Skin of body (tissue), 2 donors: ENCODE data around the gene ZEB2. TPM values are rescaled to one million over a fixed set of nuclear protein-coding genes. Genes with fewer than 3 reads are reported as not detected.

Source experiments
- DNase-seq: peaks from one replicate; lab custom pipeline; 2025; lab: John Stamatoyannopoulos, UW
- total RNA-seq: library from RNA; depleted of rRNA; stranded (reverse); fragments of >200 nt; gene quantifications from one replicate; pipeline ENCODE4 v1.2.3, GENCODE V29; 2014

ZEB2 gene
- total RNA-seq, 1 donor from 2014 or later: 162 TPM

GRCh38 chr2:144529841-144530240 lies 9.9 kb upstream of the ZEB2 start:
- DNase-seq: no peak

DNA sequence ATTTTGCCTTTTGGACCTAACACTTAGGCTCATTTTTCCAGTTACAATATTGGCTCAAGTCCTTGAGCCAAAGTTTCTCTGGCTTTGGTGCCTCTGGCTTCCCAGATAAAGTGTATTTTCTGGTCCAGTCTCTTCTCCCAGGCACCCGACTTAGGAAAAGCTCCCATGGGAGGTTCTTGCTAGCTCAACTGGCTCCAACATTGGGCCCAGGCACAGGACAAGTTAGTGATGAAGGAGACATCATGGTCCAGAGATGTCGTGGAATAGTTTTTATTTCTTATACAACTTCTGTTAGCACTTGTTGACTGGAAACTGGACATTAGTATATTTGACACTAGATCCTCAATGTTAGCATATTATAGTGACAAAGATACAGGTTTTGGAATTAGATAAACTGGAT lies 8.2 kb upstream of the ZEB2 start:
- no peak for DNase-seq

DNA sequence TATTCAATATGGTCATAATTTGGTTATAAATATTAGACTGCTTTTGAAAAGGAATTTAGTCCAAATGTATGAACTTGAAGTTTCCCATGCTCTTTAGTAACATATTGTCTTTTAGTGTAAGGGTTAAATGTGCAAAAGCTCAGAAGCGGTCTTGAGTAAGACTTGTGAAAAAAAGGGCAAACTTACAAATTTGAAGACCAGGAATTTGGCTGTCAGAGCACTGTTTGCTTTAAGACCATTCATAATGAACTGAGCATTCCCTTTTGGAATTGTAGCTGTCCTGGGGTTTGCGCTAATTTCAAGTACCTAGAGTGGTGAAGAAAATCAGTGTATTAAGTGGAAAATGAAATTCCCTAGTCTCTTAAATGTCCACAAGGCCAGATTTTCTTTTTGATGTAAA lies 6.9 kb upstream of the ZEB2 start:
- peak; percentile 46 for DNase-seq

GRCh38 chr2:144524118-144525009 lies 4.4 kb upstream of the ZEB2 start:
- DNase-seq: peak; percentile 73

DNA sequence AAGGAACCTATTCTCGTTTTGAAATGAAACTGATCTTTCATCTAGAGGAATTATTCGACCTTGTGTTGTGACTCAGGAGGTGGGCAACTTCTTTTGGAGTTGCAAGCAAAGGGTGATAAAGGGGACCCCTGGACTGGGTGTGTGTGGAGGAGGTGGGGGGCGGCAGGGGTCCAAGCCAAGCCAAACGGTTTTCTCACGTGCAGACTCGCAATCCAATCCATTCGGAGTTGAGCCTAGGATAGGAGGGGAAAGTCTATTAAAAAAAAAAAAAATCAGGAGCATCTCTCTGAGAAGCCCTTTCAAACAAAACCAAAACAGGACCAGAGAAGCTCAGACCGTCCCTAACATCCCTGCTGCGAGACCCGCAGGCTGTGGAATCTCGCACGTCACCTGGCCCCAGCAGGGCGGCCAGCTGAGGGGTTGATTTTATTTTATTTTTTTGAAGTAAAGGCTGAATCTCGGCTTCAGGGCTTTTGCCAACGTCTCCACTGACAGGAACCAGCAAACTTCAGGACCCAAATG lies 3.7 kb upstream of the ZEB2 start:
- DNase-seq: peak; percentile 62

DNA sequence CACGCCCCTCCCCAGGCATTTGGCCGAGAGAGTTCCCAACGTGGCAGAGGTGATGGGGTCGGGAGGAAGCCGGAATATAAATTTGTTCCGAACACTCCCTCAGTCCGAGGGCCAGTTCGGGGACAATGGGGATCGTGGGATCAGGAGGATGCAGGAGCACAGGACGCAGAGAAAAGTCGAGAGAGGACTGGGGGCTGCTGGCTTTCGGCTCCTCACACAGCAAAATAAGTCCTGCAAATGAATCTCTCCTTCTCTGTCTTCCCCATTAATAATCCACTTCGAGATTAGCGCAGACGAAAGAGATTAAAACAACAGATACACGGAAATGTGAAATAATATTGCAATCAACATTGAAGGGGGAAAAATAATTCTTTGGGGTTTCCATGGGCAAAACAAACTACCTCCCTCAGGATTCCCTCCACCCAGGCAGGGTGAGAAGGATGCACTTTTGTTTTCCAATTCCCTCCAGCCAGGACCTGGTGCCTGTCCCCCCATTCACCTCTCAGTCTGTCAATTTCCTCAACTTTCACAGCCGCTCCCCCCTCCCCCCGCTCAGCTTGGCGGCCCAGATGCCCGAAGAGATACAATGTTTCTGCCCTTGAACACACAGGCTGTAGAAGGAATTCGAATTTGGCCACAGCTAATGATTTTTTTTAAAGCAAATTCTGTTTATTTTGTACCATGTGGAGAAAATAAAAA lies 3.1 kb upstream of the ZEB2 start:
- no peak for DNase-seq

DNA sequence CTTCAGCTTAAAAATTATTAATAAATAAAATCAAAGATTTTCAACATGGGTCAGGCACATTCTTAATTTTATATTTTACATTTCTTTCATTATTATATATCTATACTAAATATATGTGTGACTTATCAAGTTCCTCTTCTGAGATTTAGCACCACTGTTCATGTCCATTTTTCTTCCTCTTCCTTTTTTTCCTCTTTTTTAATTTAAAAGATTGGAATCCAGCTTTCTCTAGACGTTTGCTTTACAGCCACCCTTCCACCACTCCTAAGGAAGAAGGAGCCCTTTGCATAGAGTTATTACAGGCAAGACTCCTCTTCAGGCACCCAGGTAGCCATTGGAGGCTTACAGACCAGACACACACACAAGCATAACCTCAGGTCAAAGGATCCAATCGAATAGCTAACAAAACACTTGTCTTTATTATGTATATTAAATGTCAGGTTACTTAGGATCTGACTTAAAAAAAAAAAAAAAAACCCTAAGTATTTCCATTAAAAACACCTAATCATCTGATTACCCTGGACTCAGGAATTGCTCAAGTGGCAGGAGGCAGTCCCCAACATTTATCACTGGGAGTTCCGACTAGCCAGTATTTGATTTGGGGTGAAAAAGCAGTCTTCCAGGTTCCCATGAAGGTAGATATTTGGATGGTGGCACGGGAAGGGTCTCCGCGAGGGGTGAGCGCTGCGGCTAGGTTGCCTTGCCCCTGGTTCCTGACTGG lies 2.4 kb upstream of the ZEB2 start:
- no peak for DNase-seq

DNA sequence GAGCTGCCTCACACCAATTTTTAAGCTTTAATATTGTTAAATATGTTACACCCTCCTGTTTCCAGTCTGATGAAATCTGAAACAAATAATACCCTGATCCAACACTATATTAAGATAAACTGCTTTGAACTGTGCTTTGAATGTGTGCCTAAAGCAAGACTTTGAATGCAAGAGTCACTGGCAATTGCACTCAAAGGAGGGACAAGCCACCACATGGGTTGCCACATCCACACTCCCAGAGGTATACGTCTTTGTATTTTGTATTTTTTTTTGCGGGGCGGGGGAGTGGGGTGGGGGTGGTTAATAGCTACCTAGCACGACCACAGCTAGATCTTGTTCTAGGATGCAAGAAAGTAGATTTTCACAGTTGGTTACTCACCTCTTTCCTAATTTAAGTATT lies 1.8 kb upstream of the ZEB2 start:
- DNase-seq: no peak

GRCh38 chr2:144520756-144521487 lies 1.0 kb upstream of the ZEB2 start:
- DNase-seq: peak; percentile 95

- no peak for DNase-seq
These were observed 354 bp downstream of the ZEB2 start for GRCh38 chr2:144519597-144519933.

DNA sequence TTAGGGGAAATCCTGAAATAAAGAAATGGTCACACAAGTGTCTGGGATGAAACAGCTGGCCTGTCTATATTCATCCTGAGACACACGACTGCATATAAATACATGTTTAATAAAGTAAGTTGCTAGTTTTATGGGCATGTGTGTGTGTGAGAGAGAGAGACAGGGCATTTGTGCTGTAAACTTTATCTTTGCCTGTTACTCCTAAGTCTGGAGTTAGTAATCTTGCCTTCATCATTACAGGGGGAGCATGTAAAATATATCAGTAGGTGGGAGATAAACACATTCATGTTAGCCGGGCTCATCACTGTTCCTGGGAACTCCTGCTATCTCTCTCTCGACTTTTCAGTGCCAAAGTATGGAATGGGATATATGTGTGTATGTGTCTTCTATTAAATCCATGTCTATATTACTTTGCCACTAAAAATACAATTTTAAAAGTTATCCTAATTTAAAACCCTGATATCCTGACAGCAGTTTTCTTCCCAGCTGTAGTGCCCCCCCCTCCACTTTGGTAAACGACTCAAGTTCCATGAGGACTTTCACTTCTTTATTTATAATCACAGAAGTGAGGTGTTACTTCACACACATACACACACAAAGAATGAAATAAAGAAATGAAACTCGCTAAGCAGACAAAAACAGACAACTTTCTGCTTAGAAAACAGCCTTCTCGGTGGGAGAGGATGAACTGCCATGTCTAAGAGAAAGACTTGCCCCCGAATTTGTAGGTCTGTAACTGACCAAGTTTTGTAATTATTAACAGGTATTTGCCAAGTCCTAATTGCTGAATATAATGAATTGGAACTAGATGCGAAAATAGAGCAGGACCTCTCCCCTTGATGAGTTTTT lies 947 bp downstream of the ZEB2 start:
- DNase-seq: peak; percentile 51

- DNase-seq: peak; percentile 52
These were observed 1.8 kb downstream of the ZEB2 start for GRCh38 chr2:144517866-144518747.

- DNase-seq: peak; percentile 84
These were observed 2.7 kb downstream of the ZEB2 start for GRCh38 chr2:144516981-144517865.

DNA sequence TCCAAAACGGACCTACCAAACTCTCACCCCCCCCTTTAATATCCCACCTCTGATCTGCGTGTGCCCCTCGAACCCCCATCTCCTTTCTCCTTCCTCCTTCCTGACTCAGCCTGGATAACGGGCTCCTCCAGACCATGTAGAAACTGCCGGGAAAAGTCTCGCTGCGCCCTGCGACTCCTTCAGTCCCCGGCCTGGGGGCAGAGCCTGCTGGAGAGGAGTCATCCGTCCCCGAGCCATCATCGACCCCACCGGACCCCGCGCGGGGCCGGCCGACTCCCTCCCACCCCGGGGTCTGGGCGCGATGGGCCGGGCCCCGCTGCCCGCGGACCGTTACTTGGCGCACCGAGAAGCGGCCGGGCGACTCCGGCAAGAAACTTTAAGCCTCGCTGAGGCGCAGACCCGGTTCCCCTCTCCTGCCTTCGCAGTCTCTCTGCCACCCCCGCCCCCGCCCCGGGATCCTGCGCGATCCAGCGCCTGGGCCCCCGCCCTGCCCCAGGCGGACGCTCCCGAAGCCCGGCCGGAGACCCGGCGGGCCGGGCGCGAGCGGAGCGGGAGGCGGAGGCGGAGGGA lies 3.4 kb downstream of the ZEB2 start:
- DNase-seq: peak; percentile 51

GRCh38 chr2:144515696-144516410 lies 4.1 kb downstream of the ZEB2 start:
- peak; percentile 61 for DNase-seq

DNA sequence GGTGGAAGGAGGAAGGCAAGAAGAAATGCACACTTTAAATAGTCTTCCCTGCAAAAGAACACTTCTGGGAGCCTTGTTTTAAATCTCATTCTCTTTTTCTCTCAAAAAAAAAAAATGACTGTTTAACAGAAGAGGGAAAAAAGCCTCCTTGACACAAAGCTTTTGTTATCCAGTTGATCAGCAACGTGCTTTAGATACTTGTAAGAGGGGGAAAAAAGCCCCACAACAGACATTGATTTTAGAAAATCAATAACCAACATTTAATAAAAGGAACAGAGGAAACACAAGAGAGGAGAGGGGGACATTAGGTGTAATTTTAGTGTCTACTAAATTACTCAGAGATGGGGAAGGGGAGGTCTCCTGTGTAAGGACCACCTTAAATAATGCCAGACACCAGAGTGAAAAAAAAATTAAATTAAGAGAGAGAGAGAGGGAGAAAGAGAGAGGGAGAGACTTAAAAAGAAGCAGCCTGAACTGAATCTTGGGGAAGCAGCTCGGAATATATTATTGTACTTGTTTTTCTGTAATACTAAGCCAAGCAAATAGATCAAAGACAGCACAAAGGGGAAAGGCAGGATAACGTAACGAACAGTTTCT lies 4.7 kb downstream of the ZEB2 start:
- DNase-seq: no peak

GRCh38 chr2:144514616-144515091 lies 5.3 kb downstream of the ZEB2 start:
- DNase-seq: peak; percentile 47
